ENCODE data around the gene TXK. TPM values are rescaled to one million over a fixed set of nuclear protein-coding genes. Genes with fewer than 3 reads are reported as not detected.

The TXK gene
- total and polyA plus RNA-seq, 8 donors: 0.15 to 8.3 (median 1.2) TPM; not detected in 1

DNA sequence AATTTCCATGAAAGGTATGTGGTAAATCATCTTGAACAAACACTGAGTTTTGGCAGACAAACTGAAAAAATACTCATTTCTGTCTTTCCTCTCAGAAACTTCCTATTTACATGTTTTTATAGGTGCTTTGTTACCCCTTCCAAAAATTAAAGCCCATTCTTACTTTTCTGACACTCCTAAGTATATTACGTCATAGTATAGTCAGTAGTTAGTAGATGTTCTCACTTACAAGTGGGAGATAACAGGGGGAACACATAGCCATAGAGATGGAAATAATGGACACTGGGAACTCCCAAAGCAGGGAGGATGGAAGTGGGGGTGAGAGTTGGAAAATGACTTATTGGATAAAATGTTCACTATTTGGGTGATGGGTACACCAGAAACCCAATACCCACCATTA is 28.8 kb downstream of the TXK start:
- H3K9me3 ChIP-seq: no peaks in the 10 kb centered on the region
- no peaks in the 10 kb centered on the region for H3K4me1 ChIP-seq
- no peaks in the 10 kb centered on the region for H3K27me3 ChIP-seq
- no peak for DNase-seq
- no peak overlapping the region for H3K27ac ChIP-seq
- TF ChIP-seq POLR2A (IDR thresholded peaks at IDR 0.05): no peak
- TF ChIP-seq, protein P1, sequence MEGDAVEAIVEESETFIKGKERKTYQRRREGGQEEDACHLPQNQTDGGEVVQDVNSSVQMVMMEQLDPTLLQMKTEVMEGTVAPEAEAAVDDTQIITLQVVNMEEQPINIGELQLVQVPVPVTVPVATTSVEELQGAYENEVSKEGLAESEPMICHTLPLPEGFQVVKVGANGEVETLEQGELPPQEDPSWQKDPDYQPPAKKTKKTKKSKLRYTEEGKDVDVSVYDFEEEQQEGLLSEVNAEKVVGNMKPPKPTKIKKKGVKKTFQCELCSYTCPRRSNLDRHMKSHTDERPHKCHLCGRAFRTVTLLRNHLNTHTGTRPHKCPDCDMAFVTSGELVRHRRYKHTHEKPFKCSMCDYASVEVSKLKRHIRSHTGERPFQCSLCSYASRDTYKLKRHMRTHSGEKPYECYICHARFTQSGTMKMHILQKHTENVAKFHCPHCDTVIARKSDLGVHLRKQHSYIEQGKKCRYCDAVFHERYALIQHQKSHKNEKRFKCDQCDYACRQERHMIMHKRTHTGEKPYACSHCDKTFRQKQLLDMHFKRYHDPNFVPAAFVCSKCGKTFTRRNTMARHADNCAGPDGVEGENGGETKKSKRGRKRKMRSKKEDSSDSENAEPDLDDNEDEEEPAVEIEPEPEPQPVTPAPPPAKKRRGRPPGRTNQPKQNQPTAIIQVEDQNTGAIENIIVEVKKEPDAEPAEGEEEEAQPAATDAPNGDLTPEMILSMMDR (IDR thresholded peaks at IDR 0.05): no peak
- 35 to 96% (median 94%) methylated on average over 1 of the region's 1 CpG for WGBS, 5 donors
- no peaks in the 10 kb centered on the region for H3K36me3 ChIP-seq
- H3K4me3 ChIP-seq: no peak overlapping the region
- intact Hi-C loops (cut with DNase I; ENCODE audit: low total_unique reads): no loop called here

DNA sequence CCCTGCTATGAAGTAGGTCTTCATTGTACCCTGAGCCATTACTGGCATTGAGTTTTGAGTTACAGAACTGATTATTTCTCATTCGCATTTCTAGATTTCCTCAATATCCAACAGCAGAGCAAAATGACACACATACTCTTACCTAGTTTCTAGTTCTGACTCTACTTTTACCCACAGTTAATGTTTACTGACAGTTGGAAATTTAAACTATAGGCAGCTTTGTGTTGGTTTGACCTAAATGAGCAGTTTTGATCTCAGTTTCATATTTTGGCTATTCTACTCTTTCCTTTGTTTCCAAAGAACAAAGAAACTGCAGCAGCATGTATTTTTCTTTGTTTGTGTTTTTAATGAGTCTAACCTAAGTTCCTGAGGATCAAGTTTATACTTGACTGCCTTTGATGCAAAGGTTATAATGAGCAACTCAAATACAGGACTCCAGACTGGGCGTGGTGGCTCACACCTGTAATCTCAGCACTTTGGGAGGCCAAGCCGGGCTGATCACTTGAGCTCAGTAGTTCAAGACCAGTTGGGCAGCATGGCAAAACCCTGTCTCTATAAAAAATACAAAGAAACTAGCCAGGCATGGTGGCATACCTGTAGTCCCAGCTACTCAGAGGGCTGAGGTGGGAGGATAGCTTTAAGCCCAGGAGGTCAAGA is 30.4 kb downstream of the TXK start:
- H3K4me3 ChIP-seq: no peak overlapping the region
- no peak overlapping the region for H3K27ac ChIP-seq
- no peak for TF ChIP-seq EP300 (IDR thresholded peaks at IDR 0.05)
- TF ChIP-seq, protein P1 (IDR thresholded peaks at IDR 0.05): no peak
- TF ChIP-seq POLR2AphosphoS5 (IDR thresholded peaks at IDR 0.05): no peak
- no peak for TF ChIP-seq POLR2A (IDR thresholded peaks at IDR 0.05)
- H3K9me3 ChIP-seq: no peaks in the 10 kb centered on the region
- no peaks in the 10 kb centered on the region for H3K27me3 ChIP-seq
- 74 to 94% (median 89%) methylated on average over 3 of the region's 3 CpGs for WGBS, 5 donors
- no peaks in the 10 kb centered on the region for H3K36me3 ChIP-seq
- no peaks in the 10 kb centered on the region for H3K4me1 ChIP-seq
- intact Hi-C loops (cut with DNase I; ENCODE audit: low total_unique reads): no loop called here
- no peak for DNase-seq

DNA sequence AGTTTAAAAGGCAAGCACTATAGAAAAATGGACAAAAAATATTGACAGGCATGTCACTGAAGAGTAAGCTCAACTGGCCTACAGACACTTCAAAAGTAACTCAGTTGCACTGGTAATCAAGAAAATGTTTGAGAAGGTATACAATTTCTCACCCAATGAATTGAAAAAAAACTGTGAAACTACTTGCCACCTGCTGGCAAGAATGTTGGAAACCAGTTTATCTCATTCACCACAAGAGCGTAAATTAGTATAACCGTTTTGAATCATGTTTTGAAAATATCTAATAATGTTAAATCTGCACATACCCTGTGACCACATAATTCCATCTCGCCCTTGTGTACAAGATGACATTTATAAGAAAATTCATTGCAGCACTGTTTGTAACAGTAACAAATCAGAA is 31.7 kb downstream of the TXK start:
- 58 to 72% (median 65%) methylated on average over 3 of the region's 3 CpGs for WGBS, 5 donors
- H3K27me3 ChIP-seq: no peaks in the 10 kb centered on the region
- TF ChIP-seq POLR2A (IDR thresholded peaks at IDR 0.05) (no peak), EP300 (IDR thresholded peaks at IDR 0.05) (no peak), POLR2AphosphoS5 (IDR thresholded peaks at IDR 0.05) (no peak)
- TF ChIP-seq, protein P1 (IDR thresholded peaks at IDR 0.05): no peak
- H3K9me3 ChIP-seq: no peaks in the 10 kb centered on the region
- H3K36me3 ChIP-seq: no peaks in the 10 kb centered on the region
- DNase-seq: no peak
- no peak overlapping the region for H3K4me3 ChIP-seq
- no peak overlapping the region for H3K27ac ChIP-seq
- no peaks in the 10 kb centered on the region for H3K4me1 ChIP-seq
- intact Hi-C loops (cut with DNase I; ENCODE audit: low total_unique reads): no loop called here

DNA sequence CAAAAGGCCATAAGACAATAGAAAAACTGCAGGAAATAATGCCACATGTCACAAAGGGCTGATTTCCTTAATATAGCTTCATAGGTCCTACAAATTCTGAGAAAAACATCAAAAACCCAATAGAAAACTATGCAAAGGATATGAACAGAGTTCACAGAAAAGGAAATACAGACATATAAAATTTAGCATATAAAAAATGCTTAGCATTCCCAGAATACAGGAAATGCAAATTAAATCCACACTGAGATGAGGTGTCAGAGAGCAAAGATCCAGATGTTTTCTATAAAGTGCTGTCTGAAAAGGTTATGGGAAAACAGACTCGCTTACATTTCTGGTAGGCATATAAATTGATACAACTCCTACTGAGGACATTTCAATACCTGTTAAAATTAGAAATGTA is 33.8 kb downstream of the TXK start:
- no peak for DNase-seq
- no peak overlapping the region for H3K27ac ChIP-seq
- WGBS, 5 donors: 74 to 91% (median 76%) methylated on average over 1 of the region's 1 CpG
- no peaks in the 10 kb centered on the region for H3K4me1 ChIP-seq
- no peaks in the 10 kb centered on the region for H3K36me3 ChIP-seq
- H3K9me3 ChIP-seq: no peaks in the 10 kb centered on the region
- intact Hi-C loops (cut with DNase I; ENCODE audit: low total_unique reads): no loop called here
- H3K4me3 ChIP-seq: no peak overlapping the region
- no peaks in the 10 kb centered on the region for H3K27me3 ChIP-seq
- TF ChIP-seq, protein P1 (IDR thresholded peaks at IDR 0.05): no peak
- TF ChIP-seq EP300 (IDR thresholded peaks at IDR 0.05) (no peak), POLR2AphosphoS5 (IDR thresholded peaks at IDR 0.05) (no peak), POLR2A (IDR thresholded peaks at IDR 0.05) (no peak)
